Measurements from ENCODE around the gene GABBR2.

The GABBR2 gene

DNA sequence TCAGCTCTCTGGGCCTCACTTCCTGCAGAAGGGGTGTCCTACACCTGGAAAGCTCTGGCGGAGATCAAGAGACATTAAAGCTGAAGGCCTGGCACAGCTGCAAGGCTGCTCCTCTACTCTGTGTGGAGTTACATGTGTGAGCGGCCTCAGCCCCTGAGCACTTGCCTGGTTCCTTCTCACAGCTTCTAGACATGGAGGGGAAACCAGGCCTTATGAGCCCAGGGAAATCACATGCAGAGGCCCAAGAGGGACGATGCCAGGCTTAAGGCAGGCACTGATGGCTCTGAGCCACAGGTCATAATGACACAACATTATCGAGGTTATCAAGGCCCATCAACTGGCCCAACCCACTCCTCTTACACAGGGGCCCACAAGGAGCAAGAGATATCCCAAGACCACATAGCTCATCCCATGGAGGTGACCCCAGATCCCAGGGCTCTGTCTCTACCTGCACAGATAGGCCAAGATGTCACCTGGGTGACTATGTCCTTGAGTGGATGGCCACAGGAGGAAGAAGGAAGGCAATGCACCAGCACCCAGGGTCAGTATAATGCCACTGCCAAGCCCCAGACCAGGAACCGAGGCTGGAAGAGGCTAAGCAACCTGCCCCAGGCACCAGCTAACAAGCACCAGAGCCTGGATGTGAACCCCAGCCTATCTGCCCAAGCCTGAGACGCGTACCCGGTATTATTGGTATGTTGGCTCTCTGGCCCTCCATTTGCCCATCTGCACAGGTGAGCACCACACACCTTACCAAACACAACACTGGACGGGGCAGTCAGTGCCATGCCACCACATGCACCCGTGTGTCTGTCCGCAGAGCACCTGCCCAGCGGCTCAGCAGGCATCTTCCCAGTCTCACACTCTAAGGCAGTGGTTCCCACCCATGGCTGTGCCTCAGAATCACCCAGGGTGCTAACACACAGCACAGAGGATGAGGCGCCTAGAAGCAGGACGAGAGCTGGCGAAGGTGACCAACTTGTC is 143.3 kb downstream of the GABBR2 start:
- FAIRE-seq, result no peak

DNA sequence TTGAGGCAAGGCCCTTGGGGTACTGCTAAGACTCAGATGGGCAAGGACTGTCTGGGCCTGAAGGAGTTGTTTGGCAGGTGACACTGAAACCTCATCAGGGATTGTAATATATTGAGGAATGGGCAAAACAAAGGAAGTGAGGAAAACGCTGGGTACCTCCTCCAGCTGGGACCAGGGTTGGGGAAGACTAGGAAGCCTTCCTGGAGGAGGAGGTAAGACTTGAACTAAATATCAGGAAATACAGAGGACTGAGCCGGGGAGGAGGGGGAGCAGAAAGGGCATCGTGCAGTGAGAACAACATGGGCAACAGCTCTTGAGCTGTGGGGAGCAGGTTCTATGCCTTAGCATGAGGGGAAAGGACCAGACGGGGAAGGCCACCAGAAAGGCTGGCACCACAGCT is 144.0 kb downstream of the GABBR2 start:
- no peak for FAIRE-seq

DNA sequence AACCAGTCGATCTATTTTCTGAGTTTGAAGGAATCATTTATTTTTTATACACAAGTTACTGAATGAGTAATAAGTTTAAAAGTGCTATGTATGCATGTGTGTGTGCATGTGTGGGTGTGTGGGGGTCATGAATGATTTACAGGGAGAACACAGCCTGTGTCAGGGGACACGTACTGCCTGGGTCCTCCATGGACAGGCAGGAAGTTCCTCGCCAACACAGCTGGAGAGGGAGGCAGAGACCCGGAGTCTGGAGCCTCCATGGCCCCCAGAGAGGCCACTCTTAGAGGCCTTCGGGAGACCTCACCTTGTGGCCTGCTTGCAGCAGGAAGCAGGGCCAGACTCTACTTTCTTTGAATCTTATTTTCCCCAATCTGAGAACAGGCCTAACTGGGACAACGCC is 144.7 kb downstream of the GABBR2 start:
- FAIRE-seq, result no peak

DNA sequence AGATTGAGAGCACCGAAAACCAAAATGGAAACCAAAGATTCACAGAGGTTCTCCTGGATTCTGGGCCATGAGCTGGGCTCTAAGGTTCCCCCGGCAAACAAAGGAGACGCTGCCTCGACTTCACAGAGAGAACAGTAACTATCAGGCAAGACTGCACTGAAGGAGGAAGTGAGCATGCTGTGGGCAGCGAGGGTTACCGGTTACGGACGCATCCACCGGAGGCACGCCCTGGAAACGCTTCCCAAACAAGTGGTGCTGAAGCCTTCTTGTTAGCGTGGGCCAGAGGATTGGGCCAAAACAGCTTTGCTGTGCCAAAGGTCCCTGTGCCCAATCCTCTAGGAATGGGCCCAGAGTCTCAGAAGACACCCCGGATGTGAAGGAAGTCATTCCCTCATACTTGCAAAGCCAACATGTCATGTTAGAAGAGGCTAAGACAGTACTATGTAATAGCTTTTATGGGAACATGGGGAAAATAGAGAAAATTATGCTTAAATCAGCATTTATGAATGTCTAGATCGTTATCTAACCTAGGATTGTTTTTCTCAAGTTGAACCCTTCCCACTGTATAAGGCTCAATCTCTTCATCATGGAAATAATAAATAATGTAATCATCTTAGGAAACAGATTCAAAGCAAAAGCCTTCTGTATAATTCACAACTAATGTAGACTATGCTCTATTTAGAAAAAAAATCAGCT is 145.4 kb downstream of the GABBR2 start:
- FAIRE-seq, result no peak

DNA sequence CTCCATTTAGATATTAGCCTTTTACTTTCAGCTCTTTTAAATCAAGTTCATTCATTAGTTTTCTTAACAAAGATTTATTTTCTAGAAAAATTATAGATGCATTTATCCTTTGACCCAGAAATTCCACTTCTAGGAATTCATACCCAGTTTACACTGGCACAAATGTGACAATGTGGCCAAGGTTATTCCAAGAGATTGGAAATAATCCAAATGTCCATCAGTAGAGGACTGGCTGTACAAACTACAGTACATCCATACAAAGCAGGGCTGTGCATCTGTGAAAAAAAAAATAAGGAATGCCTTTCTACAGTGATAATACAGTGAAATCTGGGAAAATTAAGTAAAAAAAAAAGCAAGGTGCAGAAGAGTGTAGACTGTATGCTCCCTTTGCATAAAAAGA is 149.2 kb downstream of the GABBR2 start:
- FAIRE-seq, result no peak

DNA sequence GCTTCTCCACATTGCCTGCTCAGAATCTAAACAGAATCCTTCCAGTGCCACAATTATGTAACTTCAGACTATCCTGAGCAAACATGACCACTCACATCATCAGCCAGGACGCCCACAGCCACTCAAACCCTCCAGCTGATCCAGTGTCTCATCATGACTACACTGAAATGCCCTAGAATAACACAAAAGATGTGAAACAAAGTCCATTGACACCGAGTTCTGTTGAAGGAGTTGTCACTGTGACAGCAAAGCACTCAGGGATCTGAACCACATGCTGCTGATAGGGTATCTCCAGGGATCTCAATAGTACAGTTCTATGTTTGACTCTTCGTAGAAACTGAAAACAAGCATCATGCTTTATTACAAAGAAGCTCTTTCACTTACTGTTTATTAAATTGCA is 150.2 kb downstream of the GABBR2 start:
- no peak for FAIRE-seq

DNA sequence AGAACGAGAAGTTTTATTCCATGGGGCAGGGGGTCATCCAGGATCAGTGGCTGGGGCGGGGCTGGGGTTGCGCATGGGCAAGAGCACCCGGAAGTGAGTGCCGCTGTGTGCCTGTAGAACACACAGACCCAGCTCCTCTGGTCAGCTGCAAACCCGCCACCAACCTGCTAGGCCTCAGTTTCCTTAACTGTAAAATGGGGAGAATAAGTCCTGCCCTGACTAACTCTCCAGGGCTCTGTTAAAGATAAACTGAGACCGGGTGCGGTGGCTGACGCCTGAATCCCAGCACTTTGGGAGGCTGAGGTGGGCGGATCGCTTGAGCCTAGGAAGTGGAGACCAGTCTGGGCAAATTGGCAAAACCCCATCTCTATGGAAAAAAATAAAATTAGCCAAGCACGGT is 152.2 kb downstream of the GABBR2 start:
- no peak for FAIRE-seq

DNA sequence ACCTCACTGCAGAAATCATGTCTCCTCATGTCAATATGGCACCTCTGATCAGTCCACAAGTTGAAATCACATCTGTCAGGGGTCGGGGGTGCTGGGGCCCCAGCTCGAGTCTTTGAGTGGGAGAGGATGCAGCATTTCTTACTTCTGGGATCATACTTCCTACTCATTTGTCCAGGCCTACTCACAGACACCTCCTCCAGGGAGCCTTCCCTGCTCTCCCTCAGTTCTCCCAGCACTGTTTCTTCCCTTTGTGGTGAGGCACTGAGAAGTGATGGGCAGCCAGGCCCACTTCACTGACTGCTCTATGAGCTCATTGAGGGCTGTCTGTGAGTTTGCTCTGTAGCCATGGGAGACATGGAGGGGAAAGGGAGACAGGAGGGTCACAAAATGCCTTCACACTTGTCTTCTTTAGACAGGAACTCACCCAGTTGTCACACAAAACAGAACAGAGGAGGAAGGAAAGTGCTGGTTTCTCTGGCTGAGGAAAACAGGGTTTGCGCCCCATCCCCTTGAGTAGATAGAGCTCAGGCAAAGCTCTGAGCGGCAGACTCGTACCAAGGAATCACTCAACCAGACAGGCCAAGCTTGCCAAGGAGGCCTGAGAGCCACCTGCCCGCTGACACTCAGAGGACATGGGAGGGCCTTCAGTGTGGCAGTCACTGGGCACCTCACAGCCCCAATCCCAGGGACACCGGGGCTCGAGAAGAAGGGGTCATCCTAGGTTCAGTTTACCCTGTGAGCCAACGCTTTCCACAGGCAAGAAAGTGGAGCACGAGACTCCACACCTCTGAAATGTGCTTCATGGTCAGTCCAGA is 152.9 kb downstream of the GABBR2 start:
- no peak for FAIRE-seq

DNA sequence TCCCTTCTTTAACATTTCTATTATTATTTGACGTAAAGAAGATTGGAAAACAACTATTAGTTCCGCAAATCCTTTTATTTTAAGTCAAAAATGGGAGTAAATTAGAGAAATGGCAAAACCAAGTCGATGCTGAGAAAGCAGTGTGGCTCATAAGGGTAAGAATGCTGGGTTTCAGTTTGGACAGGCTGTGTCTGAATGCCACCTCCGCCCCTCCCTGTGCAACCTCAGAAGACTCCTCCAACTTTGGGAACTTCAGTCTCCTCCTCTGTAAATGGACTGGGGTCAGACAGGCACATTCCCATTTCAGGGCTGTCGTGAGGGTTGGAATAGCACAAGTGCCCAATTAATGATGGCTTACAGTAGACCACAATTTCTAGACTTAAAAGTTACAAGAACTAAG is 154.0 kb downstream of the GABBR2 start:
- no peak for FAIRE-seq

DNA sequence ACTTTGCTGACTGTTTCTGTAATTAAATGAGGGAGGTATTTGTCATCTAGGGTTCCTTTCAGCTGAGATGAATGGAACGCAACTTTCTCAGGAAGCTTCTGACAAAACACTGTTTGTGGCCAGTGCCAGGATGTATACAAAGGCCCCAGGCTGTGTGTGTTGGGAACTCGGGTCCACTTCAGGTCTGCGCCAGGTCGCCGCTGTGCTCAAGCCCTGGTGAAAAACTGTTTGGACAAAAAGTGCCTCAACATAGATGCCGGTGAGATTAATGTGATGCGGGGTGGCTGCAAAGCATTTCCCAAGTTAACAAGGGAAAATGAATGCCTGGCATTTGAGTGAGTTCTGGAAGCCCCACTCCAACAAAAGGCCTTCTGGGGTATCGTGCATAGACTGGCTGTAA is 156.4 kb downstream of the GABBR2 start:
- no peak for FAIRE-seq

DNA sequence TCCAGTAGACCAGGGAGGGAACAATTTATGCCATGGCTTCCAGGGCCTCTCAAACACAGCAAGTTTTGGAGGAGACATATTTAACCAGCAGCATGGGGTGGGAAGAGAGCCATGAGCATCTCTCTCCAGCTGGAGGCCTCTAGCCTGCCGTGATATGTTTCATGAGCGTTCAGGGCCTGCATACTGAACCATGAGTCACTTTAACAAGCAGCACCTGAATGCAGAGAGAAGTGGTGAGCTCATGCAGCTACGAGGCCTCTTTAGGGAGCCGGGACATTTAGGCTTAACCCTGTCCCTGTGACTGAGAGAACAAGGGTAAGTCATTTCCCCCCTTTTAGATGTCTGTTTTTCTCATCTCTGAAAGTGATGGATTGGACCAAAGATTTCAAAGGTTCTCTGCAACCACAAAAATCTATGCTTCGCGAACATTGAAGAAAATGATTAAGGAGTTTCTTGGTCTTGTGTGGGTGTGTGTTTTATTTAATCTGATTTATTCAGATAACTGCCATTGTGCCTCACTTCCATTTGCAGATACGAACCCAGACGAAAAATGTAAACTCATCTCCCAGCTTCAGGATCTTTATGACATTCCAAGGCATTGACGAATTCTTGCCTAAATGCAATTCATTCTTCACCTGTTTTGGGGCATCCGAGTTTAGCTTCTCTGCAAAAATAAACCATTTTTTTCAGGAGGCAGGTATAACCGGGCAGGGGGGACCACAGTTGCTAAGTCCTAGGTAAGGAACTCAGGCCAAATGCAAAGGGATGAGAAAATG is 157.0 kb downstream of the GABBR2 start:
- no peak for FAIRE-seq

DNA sequence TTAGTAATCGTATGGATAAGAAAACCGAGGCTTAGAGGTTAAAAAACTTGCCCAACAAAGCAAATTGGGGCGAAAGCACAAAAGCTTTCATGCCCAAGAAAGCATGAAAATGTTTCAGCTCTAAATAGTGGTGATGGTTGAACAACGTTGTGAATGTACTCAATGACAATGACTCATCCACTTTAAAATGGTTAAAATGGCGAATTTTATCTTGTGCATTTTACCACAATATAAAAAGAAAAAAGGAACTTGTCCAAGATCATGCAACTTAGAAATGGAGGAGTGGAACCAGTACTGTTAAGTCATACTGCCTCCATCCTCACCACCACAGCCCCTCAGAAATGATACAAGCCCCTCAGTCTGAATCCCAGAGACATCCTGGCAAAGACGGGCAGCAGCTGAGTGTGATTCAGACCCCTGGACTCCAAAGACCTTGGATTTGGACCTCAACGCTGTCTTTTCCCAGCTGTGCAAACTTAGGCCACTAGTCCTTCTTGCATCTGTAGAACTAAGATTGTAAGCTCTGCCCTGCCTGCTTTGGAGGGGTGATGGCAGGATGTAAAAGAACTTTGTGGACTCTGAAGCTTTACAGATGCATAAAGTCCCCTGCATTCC is 158.4 kb downstream of the GABBR2 start:
- FAIRE-seq, result no peak

DNA sequence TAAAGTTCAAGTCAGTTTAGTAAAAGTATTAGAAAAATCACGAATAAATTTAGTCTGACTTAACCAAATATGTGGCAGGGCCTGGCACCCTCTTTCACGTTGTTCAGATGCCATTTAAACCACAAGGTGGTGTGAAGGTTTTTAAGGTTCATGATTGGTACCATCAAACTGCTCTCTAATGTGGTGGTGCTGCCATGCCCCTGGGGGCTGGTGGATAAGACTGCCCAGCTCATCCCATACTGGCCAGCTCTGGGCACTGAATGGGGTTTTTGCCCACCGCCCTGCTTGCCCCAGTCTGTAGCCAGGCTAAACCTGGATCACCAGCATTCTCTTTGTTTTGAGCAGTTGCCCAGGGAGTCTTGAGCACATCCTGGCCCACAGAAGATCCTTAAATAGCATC is 159.3 kb downstream of the GABBR2 start:
- FAIRE-seq, result no peak

DNA sequence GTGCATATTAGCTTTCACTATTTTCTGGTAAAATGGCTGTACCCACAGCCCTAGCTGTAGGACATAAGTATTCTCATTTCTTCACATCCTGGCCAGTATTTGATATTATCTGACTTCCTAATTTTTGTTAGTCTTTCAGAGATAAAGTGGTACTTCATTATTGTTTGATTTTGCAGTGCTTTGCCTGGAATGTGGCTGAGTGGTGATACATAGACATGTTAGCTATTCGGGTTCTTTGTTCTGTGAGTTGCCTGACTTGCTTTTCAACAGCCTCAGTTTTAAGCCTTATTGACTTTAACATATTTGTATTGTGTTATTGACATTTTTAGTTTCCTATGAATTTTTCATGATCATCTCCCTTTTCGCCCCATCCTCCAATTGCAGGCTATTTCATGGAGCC is 161.1 kb downstream of the GABBR2 start:
- FAIRE-seq, result no peak

DNA sequence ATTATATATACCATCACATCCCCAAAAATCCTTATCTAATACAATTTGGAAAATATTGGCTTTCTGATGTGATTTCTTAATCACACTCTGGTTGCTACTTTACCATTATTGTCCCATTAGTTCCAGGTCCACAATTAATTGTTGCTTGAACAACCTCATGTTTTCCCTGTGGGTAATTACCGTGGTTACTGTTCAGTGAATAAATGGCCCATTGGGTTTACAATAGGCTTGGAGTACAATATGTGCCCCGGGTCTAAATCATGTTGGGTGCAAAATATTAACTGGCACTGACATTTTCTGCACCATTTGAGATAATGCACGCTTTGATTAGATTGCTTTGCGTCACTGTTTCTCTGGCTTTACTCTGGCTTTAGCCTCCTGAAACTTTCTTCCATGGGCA is 163.7 kb downstream of the GABBR2 start:
- FAIRE-seq, result no peak

DNA sequence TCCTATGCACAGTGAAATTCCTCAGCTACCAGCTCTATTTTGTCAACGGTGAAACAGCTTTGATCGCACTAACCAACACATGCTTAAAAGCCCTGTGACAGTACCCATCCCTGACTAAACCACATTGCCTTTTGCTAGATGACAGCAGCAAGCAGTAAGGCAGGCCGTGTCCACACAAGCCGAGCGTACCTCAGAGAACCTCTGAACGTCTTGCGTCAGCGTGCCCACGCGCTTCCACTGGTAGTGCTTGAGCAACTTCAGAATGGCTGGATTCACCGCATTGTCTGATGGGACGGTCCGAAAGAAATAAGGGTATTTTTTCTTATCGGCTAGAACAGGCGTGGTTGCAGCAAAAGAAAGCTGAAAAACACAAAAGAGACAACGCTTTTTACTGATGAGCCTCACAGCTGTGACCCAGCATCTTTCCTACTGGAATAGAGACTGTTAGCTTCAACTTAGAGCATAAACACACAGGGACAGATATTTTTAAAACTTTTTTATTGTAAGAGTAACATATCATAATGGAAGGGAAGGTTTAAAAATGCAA is 167.0 kb downstream of the GABBR2 start:
- FAIRE-seq, result no peak

DNA sequence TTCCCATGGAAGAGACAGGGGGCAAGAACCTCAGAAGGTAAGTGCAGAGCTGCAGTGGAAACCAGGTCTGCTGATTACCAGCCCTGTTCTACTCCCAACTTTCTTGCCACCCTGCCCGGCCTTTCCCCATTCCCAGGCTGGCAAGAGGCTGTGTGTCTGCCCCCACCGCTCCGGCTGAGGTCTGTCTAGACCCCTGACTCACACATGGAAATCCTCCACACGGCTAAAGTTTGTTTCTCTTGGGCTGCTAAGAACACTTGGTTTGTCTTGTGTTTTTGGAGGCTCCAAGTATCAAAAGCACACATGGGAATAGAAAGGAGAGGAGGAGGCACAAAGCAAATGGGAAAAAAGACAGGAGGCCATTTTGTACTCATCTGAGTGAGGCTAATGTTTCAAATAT is 168.3 kb downstream of the GABBR2 start:
- no peak for FAIRE-seq

DNA sequence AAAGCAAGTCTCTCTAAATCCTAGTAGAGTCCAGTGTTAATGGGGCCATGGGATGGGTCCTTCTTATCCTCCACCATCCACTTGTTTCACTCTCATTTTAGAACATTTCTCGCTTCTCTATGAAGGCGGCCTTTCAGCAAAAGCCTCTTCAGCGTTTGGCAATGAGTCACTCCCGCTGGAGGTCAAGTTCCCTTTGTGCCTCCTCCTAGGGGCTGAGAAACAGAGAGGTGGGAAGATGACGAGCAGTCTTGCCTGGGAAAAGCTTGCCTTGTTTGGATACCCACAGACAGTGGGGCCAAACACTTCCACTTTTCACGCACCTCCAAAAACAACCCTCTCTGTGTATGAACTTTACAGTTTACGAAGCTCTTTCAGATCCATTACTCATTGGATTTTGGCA is 168.8 kb downstream of the GABBR2 start:
- FAIRE-seq, result no peak

DNA sequence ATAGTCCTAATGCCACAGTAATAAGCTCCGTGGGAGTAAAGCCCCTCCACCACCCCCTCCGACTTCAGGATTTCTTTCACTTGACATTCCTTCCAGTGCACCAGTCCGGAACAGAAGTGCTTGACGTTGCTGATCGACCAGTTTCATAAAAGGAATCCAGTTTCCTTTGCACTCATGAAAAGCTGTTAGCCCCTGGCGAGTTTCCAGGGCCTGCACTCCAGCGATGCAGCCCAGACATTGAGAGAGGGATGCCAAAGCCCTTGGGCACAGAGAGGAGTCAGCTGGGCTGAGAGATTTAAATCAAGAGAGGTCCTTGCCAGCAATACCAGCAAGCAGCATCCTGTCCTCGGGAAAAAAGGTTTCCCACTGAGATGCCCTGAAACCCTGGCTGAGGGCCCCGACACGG is 170.1 kb downstream of the GABBR2 start:
- no peak for FAIRE-seq

DNA sequence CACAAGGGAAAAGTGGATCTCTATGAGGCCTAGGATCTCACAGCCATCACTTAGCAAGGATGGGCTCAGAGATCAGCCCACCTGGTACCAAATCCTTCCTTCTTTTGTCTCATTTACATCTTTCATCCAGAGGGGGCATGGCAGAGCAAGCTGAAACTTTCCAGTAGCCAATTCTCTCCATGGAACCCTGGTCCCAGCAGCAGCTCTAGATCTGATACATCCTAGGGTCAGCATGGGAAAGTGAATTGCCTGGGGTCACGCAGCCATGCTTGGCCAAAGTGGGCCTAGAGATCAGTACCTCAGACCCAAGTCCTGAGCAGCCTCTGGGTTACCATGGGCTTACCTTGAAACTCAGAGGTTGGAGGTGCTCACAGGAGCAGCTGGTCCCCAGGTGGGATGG is 170.5 kb downstream of the GABBR2 start:
- no peak for FAIRE-seq

DNA sequence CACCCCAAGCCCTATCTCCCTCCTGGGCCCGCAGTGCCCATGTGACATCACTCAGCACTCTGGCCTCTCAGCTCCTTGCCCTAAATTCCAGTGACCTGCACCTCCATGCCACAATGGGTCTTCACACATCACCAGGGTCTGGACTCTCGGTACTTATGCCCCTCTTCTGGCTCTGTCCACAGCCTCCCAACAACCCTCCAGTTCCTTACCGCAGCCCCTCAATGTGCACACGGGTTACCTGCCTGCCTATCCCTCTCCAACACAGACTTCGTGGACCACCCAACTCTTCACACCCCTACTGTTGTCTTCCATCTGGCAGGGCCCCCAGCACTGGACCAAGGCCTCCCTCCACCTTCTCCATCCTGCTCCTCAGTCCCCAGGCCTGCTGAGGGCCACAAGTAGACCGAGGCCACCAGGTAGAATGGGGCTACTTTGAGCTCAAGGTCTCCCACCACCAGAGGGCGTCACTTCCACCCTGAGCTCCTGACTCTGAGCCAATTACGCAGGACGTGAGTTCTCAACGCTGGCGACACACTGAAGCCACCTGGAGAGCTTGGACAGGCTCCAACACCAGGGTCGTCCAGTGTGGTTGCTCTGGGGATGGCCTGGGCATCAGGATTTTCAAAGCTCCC is 172.1 kb downstream of the GABBR2 start:
- no peak for FAIRE-seq
